Peyer's patch (tissue), 4 donors: Measurements from ENCODE around the gene DFFA. TPM values are rescaled to one million over a fixed set of nuclear protein-coding genes. Genes with fewer than 3 reads are reported as not detected.

Experiments used
- DNase-seq, 3 donors: peaks; one replicate each; pipeline ENCODE4 v3.0.0-alpha.2; 2017 to 2019
- H3K27ac ChIP-seq, 4 donors: fragments of 200-600 bp; sonication (generic); one replicate each; pipeline ENCODE4 v1.5.1; 2016 to 2019
- H3K27me3 ChIP-seq, 2 donors: fragments of 200-600 bp; sonication (generic); one replicate each; pipeline ENCODE4 v1.5.1; 2019
- H3K36me3 ChIP-seq, 3 donors: fragments of 200-600 bp; sonication (generic); one replicate each; pipeline ENCODE4 v1.5.1; 2016 to 2019
- H3K4me1 ChIP-seq, 4 donors: fragments of 200-600 bp; sonication (generic); one replicate each; pipeline ENCODE4 v1.5.1; 2016 to 2019
- H3K4me3 ChIP-seq, 4 donors: fragments of 200-600 bp; sonication (generic); 1 replicate in 3 of 4; 2 replicates in 1 of 4; pipeline ENCODE4 v1.5.1; 2016 to 2019; ENCODE audit warnings: mild to moderate bottlenecking in 1 of 4
- H3K9me3 ChIP-seq, 4 donors: fragments of 200-600 bp; sonication (generic); one replicate each; pipeline ENCODE4 v1.5.1; 2016 to 2019; ENCODE audit warnings: mild to moderate bottlenecking in 1 of 4
- POLR2A ChIP-seq, 2 donors: fragments of 450-650 bp; IDR thresholded peaks; one replicate each; pipeline ENCODE4 v1.5.1; 2017; ENCODE audit warnings: antibody characterized with exemption in 2 of 2, mild to moderate bottlenecking in 2 of 2, moderate library complexity in 2 of 2
- total RNA-seq, 4 donors: library from RNA; depleted of rRNA; stranded (reverse); fragments of >200 nt; gene quantifications; one replicate each; pipeline ENCODE4 v1.1.0, GENCODE V29; 2016
- TF ChIP-seq, protein P1 (sequence below), 6 experiments: fragments of 450-650 bp in 4 of 6; fragments of 200-600 bp in 2 of 6; sonication (generic) in 1 of 6; IDR thresholded peaks; one replicate each; pipeline ENCODE4 v1.5.1; 2017 to 2019; ENCODE audit warnings: antibody characterized with exemption in 6 of 6, mild to moderate bottlenecking in 3 of 6, moderate library complexity in 1 of 6

Gene DFFA
- total RNA-seq, 4 donors from 2014 or later, result 13.1 to 25.0 (median 21.9) TPM

- no peaks in the 10 kb centered on the region for H3K27me3 ChIP-seq
- H3K27ac ChIP-seq, result no peak overlapping the region
- no peak overlapping the region for H3K4me3 ChIP-seq
- TF ChIP-seq, protein P1, sequence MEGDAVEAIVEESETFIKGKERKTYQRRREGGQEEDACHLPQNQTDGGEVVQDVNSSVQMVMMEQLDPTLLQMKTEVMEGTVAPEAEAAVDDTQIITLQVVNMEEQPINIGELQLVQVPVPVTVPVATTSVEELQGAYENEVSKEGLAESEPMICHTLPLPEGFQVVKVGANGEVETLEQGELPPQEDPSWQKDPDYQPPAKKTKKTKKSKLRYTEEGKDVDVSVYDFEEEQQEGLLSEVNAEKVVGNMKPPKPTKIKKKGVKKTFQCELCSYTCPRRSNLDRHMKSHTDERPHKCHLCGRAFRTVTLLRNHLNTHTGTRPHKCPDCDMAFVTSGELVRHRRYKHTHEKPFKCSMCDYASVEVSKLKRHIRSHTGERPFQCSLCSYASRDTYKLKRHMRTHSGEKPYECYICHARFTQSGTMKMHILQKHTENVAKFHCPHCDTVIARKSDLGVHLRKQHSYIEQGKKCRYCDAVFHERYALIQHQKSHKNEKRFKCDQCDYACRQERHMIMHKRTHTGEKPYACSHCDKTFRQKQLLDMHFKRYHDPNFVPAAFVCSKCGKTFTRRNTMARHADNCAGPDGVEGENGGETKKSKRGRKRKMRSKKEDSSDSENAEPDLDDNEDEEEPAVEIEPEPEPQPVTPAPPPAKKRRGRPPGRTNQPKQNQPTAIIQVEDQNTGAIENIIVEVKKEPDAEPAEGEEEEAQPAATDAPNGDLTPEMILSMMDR (IDR thresholded peaks at IDR 0.05), result no peak
- no peak for TF ChIP-seq POLR2A (IDR thresholded peaks at IDR 0.05)
- peaks cover 0 to 6% (median 0%) of the 10 kb centered on the region in 3 donors for H3K36me3 ChIP-seq
- DNase-seq, result no peak
- H3K9me3 ChIP-seq, result no peaks in the 10 kb centered on the region
- peaks cover 0 to 4% (median 0%) of the 10 kb centered on the region in 4 donors for H3K4me1 ChIP-seq
Measured at GRCh38 chr1:10446790-10447422, 25.4 kb downstream of the DFFA start.

DNA sequence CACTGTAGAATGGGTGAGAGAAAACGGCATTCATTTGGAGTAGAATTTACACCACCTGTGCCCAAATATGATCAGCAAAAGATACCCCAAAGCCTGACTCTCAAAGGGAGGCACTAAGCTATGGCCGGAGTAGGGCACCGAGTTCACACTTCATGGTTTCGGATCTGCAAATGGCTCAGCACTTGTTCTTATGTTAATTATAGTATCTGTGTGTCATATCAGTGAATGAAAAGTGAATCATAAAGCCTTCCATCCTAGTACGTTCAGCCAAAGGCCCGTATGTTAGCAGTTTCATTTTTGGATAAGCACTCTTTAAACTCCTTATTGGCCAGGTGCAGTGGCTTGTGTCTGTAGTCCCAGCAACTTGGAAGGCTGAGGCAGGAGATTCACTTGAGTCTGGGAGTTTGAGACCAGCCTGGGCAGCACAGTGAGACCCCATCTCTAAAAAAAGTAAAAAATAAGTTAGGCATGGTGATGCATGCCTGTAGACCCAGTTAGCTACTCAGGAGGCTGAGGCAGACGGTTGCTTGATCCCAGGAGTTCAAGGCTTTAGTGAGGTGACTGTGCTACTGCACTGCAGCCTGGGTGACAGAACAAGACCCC, 27.4 kb downstream of the DFFA start:
- Histone ChIP-seq H3K27me3 (no peaks in the 10 kb centered on the region), H3K4me1 (no peaks in the 10 kb centered on the region), H3K9me3 (no peaks in the 10 kb centered on the region), H3K36me3 (peaks cover 0 to 6% (median 0%) of the 10 kb centered on the region in 3 donors), H3K27ac (no peak overlapping the region), H3K4me3 (no peak overlapping the region)
- no peak for DNase-seq
- TF ChIP-seq, protein P1 (IDR thresholded peaks at IDR 0.05), result no peak
- TF ChIP-seq POLR2A (IDR thresholded peaks at IDR 0.05), result no peak

GRCh38 chr1:10444248-10444647, 28.1 kb downstream of the DFFA start:
- Histone ChIP-seq H3K36me3 (peaks cover 0 to 6% (median 0%) of the 10 kb centered on the region in 3 donors), H3K9me3 (no peaks in the 10 kb centered on the region), H3K4me3 (no peak overlapping the region), H3K27ac (no peak overlapping the region), H3K27me3 (no peaks in the 10 kb centered on the region), H3K4me1 (no peaks in the 10 kb centered on the region)
- DNase-seq, result no peak
- TF ChIP-seq, protein P1 (IDR thresholded peaks at IDR 0.05), result no peak
- TF ChIP-seq POLR2A (IDR thresholded peaks at IDR 0.05), result no peak

DNA sequence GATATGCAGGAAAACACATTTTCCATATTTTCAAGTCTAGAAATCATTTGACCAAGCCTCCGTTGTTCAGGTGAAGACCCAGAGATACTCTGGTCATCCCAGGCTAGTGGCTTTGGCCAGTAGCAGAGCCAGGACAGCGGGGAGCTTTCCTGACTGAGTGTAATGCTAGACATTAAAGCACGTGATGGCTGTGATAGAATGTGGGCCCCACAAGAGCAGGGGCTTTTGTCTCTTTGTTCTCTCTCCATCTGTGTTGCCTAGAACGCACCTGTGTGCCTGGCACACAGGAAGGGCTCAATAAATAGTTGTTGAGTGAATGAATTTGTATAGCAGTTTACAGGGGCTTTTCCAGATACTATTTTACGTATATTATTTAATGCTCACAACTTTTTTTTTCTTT, 31.5 kb downstream of the DFFA start:
- Histone ChIP-seq H3K27me3 (no peaks in the 10 kb centered on the region), H3K4me1 (no peaks in the 10 kb centered on the region)
- no peak for DNase-seq

GRCh38 chr1:10440305-10440704, 32.0 kb downstream of the DFFA start:
- H3K4me1 ChIP-seq, result no peaks in the 10 kb centered on the region
- TF ChIP-seq, protein P1 (IDR thresholded peaks at IDR 0.05), result no peak
- no peak for TF ChIP-seq POLR2A (IDR thresholded peaks at IDR 0.05)
- DNase-seq, result no peak
- no peaks in the 10 kb centered on the region for H3K9me3 ChIP-seq
- no peaks in the 10 kb centered on the region for H3K27me3 ChIP-seq
- no peak overlapping the region for H3K27ac ChIP-seq
- H3K4me3 ChIP-seq, result no peak overlapping the region
- H3K36me3 ChIP-seq, result peaks cover 0 to 6% (median 0%) of the 10 kb centered on the region in 3 donors

More for the DNA sequence above, 31.5 kb downstream of the DFFA start:
- Histone ChIP-seq H3K9me3 (no peaks in the 10 kb centered on the region), H3K27ac (no peak overlapping the region), H3K4me3 (no peak overlapping the region), H3K36me3 (peaks cover 0 to 6% (median 0%) of the 10 kb centered on the region in 3 donors)
- TF ChIP-seq, protein P1 (IDR thresholded peaks at IDR 0.05), result no peak
- TF ChIP-seq POLR2A (IDR thresholded peaks at IDR 0.05), result no peak
